GM18511 (cell line): ENCODE measurements around the gene DEAF1.

Source experiments
- ATAC-seq: cut with Tn5 transposase; IDR thresholded peaks from one replicate; pipeline ENCODE4 v1.9.1; 2021; ENCODE audit warnings: mild to moderate bottlenecking, moderate library complexity; ENCODE audit not compliant: unreplicated experiment

Gene DEAF1

GRCh38 chr11:721741-722345 is 26.8 kb upstream of the DEAF1 start:
- ATAC-seq: no peak

DNA sequence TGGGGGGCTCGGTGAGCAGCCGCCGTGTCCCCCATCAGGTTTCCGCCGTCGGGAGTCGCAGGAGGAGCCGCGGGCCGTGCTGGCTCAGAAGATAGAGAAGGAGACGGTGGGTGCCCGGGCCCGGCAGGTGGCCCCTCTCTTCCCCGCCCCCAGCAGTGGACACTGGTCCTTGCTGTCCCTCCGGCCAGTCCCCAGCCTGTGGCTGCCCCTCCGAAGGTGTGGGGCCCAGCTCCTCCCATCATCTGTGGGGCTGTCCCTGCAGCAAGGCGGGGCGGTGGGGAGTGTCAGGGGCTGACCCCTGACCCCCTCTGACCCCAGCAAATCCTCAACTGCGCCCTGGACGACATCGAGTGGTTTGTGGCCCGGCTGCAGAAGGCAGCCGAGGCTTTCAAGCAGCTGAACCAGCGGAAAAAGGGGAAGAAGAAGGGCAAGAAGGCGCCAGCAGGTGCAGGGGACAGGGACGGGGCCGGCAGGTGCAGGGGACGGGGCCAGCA is 26.3 kb upstream of the DEAF1 start:
- no peak for ATAC-seq

GRCh38 chr11:720642-721246 is 25.7 kb upstream of the DEAF1 start:
- no peak for ATAC-seq

- no peak for ATAC-seq
Observed at GRCh38 chr11:720017-720641, 25.1 kb upstream of the DEAF1 start.

DNA sequence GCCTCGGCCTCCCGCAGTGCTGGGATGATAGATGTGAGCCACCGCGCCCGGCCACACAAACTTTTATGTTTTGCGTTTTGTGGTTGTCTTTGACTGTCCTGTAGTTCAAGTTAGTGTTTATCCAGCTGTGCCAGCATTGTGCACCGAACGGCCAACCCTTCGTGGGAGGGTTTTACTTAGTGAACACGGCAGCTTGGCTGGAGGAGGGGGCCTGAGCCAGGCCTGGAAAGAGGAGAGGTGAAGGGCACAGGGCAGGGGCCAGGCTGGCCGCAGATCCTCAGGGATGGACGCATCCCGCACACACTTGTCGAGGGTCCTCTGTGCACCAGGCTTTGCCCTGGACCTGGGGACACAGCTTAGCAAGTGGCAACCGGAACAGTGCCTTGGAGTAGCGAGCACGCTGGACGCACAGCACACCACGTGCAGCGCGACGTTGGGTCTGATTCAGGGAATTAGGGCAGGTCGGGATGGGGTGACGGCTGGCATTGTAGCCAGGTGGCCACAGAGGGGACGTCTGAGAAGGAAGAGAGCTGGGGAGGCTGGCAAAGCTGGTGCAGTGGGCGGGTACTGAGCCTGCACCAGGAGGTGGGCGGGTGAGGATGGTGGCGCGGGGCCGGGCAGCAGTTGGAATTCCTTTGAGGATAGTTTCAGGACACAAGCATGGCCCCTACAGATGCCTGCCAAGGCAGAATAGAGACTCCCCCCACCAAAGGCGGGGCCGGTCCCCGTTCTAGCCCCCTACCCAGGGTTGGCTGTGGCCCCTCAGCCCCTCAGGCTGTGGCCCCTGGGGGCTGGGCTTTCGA is 24.4 kb upstream of the DEAF1 start:
- ATAC-seq: no peak

DNA sequence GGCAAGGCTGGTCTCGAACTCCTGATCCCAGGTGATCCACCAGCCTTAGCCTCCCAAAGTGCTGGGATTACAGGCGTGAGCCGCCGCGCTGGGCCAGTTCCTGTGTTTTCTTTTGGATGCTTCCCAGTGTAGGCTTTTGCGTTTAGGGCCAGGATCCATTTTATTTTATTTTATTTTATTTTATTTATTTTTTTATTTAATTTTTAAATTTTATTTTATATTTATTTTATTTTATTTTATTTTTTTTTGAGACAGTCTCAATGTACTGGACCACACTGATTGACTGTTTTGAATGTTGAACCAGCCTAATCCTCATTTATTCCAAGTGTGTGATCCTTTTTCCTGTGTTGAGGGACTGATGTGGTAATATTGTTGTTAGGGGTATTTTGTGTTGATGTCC is 19.4 kb upstream of the DEAF1 start:
- no peak for ATAC-seq

DNA sequence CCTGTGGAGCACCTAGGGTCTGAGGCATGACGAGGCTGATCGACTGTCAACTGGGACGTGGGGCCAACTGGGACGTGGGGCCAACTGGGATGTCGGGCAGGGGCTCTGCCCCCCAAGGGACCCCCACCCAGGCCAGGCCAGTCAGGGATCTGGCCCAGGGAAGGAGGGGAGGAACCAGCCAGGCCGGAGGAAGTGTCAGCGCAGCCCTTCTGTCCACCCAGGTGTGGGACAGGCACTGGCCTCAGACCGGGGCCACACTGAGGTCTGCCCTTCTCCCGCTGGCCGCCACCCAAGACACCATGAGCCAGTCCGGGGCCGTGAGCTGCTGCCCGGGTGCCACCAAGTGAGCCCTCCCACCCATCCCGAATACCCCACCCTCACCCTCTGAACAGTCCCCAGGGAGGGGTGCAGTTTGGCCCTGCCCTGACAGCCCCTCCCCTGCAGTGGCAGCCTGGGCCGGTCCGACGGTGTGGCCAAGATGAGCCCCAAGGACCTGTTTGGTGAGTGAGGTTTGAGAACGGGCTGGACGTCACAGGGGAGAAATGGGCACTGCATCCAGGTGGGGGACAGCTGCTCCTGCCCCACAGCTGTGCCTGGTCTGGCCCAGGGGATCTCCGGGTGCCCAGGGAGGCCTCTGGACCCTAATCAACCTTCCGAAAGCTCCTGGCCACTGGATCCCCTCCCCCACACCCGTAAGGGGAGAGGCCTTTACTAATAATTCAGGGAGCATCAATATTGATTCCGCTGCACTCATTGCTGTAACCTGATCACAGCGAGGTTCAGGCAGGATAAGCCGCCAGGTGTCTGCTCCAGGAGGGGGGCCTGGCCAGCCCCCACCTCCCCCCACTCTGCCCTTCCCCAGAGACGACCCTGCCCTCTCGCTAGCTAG is 14.3 kb upstream of the DEAF1 start:
- ATAC-seq: no peak

- ATAC-seq: no peak
Observed at GRCh38 chr11:708511-708910, 13.5 kb upstream of the DEAF1 start.

- ATAC-seq: no peak
Observed at GRCh38 chr11:707817-708420, 12.9 kb upstream of the DEAF1 start.

DNA sequence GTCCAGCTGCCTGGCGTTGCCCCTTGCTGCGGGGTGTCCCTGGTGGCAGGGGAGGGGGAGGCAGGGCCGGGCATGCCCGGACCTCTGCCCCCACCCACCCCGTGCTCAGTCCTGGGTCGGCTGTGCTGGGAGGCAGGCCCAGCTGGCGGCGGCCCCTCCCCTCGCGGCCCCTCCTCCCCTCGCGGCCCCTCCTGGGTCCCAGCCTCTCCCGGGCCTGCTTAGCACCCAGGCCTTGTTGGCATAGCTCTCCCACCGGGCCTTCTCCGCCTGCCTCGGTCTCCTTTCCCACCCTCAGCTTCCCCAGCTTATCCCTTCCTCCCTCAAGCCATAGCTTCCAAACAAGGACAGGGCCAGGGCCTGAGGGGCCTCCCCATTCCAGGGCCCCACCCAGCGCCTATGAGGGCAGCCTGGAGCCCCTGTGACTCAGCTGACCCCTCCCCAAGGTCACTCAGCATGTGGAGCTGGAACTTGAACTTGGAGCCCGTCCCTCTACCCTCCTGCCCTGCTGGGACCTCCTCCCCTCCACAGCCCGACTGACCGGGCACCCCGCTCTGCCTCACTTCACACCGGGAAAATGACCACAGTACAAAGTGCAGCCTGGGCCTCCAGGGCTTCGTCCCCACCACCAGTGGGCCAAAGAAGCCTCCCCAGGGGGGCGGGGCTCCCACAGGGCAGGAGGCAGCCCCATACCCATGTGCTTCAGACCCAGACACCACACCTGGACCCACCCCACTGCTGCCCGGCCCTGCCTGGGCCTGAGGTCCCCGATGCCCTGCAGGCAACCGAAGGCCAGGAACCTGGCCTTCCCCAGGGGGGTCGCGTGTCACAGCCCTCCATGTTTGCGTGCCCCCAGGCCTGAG is 12.2 kb upstream of the DEAF1 start:
- no peak for ATAC-seq

GRCh38 chr11:706439-706956 is 11.5 kb upstream of the DEAF1 start:
- no peak for ATAC-seq

- no peak for ATAC-seq
Observed at GRCh38 chr11:705646-706438, 10.8 kb upstream of the DEAF1 start, which contains the start of gene EPS8L2. Gene EPS8L2 (plus strand): TSS chr11:706231. CDS start chr11:709408, 3,177 bp downstream.

- ATAC-seq: no peak
Observed at GRCh38 chr11:704781-705645, 10.0 kb upstream of the DEAF1 start.

- no peak for ATAC-seq
Observed at GRCh38 chr11:704228-704674, 9.2 kb upstream of the DEAF1 start.

DNA sequence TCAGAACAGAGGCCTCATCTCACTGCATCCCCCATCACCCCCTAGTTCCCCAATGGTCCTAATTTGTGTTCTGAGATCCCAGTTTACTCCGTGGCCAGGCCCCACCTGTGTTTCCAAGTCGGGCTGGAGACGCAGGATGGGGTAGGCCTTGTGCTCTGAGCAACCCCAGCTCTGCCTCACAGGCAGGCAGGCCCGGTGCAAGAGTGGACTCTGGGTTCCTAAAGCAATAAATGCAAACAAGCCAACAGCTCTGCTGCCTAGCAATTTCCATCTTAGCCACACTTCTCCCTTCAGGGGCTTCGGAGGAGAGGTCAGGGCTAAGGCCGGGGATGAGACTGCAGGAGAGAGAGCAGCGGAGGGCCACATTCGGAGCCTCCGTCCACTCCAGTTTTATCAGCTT is 8.5 kb upstream of the DEAF1 start:
- no peak for ATAC-seq

GRCh38 chr11:702462-703461 is 7.7 kb upstream of the DEAF1 start:
- ATAC-seq: no peak
